Lower leg skin (tissue), 4 donors: ENCODE results near the gene TRMT2A. TPM values are rescaled to one million over a fixed set of nuclear protein-coding genes. Genes with fewer than 3 reads are reported as not detected.

Experiments
- DNase-seq, 2 donors: peaks; one replicate each; pipeline ENCODE4 v3.0.0-alpha.2; 2019; ENCODE audit warnings: low spot score in 2 of 2
- H3K4me3 ChIP-seq: fragments of 200-600 bp; sonication (generic); 2 replicates; pipeline ENCODE4 v1.5.1; 2017; ENCODE audit warnings: mild to moderate bottlenecking, low read depth; ENCODE audit not compliant: poor library complexity, severe bottlenecking
- CTCF ChIP-seq, 3 donors: fragments of 450-650 bp; IDR thresholded peaks; one replicate each; pipeline ENCODE4 v1.5.1; 2016; ENCODE audit warnings: antibody characterized with exemption in 3 of 3, mild to moderate bottlenecking in 3 of 3, moderate library complexity in 2 of 3
- POLR2A ChIP-seq, 2 donors: fragments of 450-650 bp; IDR thresholded peaks; one replicate each; pipeline ENCODE4 v1.6.1; 2016 to 2017; ENCODE audit warnings: antibody characterized with exemption in 2 of 2, mild to moderate bottlenecking in 1 of 2, moderate library complexity in 1 of 2
- WGBS, 2 donors: methylation state at CpG; one replicate each; pipeline ENCODE4 v1.1.5; 2018; 5-methylcytosine and 5-hydroxymethylcytosine counted together
- intact Hi-C: fragments of 100-400 bp; cut with DNase I; formaldehyde crosslinking; loops from one replicate; pipeline ENCODE4 v1.15.0; 2023; ENCODE audit warnings: low total_unique reads
- total RNA-seq, 4 donors: library from RNA; depleted of rRNA; stranded (reverse); fragments of >200 nt; gene quantifications; one replicate each; pipeline ENCODE4 v1.1.0, GENCODE V29; 2016

The TRMT2A gene
- total RNA-seq, 4 donors from 2014 or later = 41.6 to 97.5 (median 52.8) TPM

GRCh38 chr22:20156042-20156389 is 39.0 kb upstream of the TRMT2A start:
- H3K4me3 ChIP-seq = no peak overlapping the region
- 69 to 70% methylated on average over 7 of the region's 7 CpGs for WGBS, 2 donors
- DNase-seq = no peak
- intact Hi-C loops = loop anchor here (2.0 kb wide), 1 partner anchor 129 kb away; no protein-coding TSS in a partner anchor
- TF ChIP-seq POLR2A (IDR thresholded peaks at IDR 0.05) (no peak), CTCF (IDR thresholded peaks at IDR 0.05) (no peak)

- WGBS, 2 donors = 51 to 57% methylated on average over 16 to 17 of the region's 30 CpGs
- TF ChIP-seq POLR2A (IDR thresholded peaks at IDR 0.05) (no peak), CTCF (IDR thresholded peaks at IDR 0.05) (no peak)
- H3K4me3 ChIP-seq = no peak overlapping the region
- no peak for DNase-seq
- intact Hi-C loops = loop anchor here (2.0 kb wide), 1 partner anchor 129 kb away; no protein-coding TSS in a partner anchor
Observed at GRCh38 chr22:20155330-20156041, 38.5 kb upstream of the TRMT2A start.

GRCh38 chr22:20154602-20155187 is 37.7 kb upstream of the TRMT2A start:
- H3K4me3 ChIP-seq = no peak overlapping the region
- no peak for DNase-seq
- 40 to 47% methylated on average over 13 to 14 of the region's 14 CpGs for WGBS, 2 donors
- intact Hi-C loops = no loop called here
- no peak for TF ChIP-seq CTCF (IDR thresholded peaks at IDR 0.05)
- no peak for TF ChIP-seq POLR2A (IDR thresholded peaks at IDR 0.05)

- WGBS, 2 donors = 70% methylated on average over 16 of the region's 16 CpGs
- H3K4me3 ChIP-seq = no peak overlapping the region
- TF ChIP-seq CTCF (IDR thresholded peaks at IDR 0.05) = no peak
- DNase-seq = no peak
- intact Hi-C loops = no loop called here
Observed at GRCh38 chr22:20153945-20154344, 36.9 kb upstream of the TRMT2A start.

- no peak for TF ChIP-seq POLR2A (IDR thresholded peaks at IDR 0.05)
- no peak for TF ChIP-seq CTCF (IDR thresholded peaks at IDR 0.05)
- no peak overlapping the region for H3K4me3 ChIP-seq
- WGBS, 2 donors = 83% methylated on average over 7 of the region's 14 CpGs; no CpG with 5 or more reads in 1 of the 2 donors
- no peak for DNase-seq
- intact Hi-C loops = no loop called here
Observed at GRCh38 chr22:20152464-20152890, 35.5 kb upstream of the TRMT2A start.
